ENCODE measurements around the gene CFAP74. TPM values are rescaled to one million over a fixed set of nuclear protein-coding genes. Genes with fewer than 3 reads are reported as not detected.

The CFAP74 gene
- total RNA-seq, 1 experiment from 2014 or later, result not detected

GRCh38 chr1:1907098-1907736 lies 96.4 kb downstream of the CFAP74 start:
- POLR2A ChIA-PET, result no interaction called here
- TF ChIP-seq, protein P1, sequence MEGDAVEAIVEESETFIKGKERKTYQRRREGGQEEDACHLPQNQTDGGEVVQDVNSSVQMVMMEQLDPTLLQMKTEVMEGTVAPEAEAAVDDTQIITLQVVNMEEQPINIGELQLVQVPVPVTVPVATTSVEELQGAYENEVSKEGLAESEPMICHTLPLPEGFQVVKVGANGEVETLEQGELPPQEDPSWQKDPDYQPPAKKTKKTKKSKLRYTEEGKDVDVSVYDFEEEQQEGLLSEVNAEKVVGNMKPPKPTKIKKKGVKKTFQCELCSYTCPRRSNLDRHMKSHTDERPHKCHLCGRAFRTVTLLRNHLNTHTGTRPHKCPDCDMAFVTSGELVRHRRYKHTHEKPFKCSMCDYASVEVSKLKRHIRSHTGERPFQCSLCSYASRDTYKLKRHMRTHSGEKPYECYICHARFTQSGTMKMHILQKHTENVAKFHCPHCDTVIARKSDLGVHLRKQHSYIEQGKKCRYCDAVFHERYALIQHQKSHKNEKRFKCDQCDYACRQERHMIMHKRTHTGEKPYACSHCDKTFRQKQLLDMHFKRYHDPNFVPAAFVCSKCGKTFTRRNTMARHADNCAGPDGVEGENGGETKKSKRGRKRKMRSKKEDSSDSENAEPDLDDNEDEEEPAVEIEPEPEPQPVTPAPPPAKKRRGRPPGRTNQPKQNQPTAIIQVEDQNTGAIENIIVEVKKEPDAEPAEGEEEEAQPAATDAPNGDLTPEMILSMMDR (IDR thresholded peaks at IDR 0.05; ENCODE audit: insufficient read depth in 1 of 2, low read depth in 1 of 2, low read length in 1 of 2, severe bottlenecking in 1 of 2, unreplicated experiment in 1 of 2), result no peak
- DNase-seq, result peak; percentile 62 to 70
- peaks cover 14% of the 10 kb centered on the region for H3K4me1 Mint-ChIP-seq (ENCODE audit: low read depth, unreplicated experiment)
- CTCF ChIA-PET, result interaction anchor here (1.8 kb wide), 1 partner anchor 118 kb away, joined by 16 read pairs; no protein-coding TSS in a partner anchor
- Histone ChIP-seq H3K27me3 (replicated peaks; ENCODE audit: control insufficient read depth, insufficient read depth, low read length) (no peaks in the 10 kb centered on the region), H3K4me1 (peaks cover 7% of the 10 kb centered on the region; the same call in 1 of the 2 replicates), H3K36me3 (ENCODE audit: control insufficient read depth, insufficient read depth, low read length) (no peaks in the 10 kb centered on the region), H3K4me3 (ENCODE audit: low read depth, low read length) (no peak overlapping the region), H3K9me3 (no peaks in the 10 kb centered on the region)
- H3K27ac Mint-ChIP-seq (ENCODE audit: unreplicated experiment), result peak overlapping the region; percentile 73
- no peaks in the 10 kb centered on the region for H3K27me3 Mint-ChIP-seq (ENCODE audit: insufficient read depth, unreplicated experiment)
- no peaks in the 10 kb centered on the region for H3K9me3 Mint-ChIP-seq (ENCODE audit: unreplicated experiment)
- BruUV-seq (replicated peaks), result no TSS peak
- intact Hi-C loops (cut with micrococcal nuclease; ENCODE audit: unreplicated experiment), result loop anchor here (2.0 to 5.0 kb wide), 2 partner anchors 65 to 118 kb away; no protein-coding TSS in a partner anchor
- H3K36me3 Mint-ChIP-seq (ENCODE audit: insufficient read depth, unreplicated experiment), result peaks cover 6% of the 10 kb centered on the region
- peak overlapping the region; percentile 33 for H3K4me3 Mint-ChIP-seq (ENCODE audit: unreplicated experiment)

DNA sequence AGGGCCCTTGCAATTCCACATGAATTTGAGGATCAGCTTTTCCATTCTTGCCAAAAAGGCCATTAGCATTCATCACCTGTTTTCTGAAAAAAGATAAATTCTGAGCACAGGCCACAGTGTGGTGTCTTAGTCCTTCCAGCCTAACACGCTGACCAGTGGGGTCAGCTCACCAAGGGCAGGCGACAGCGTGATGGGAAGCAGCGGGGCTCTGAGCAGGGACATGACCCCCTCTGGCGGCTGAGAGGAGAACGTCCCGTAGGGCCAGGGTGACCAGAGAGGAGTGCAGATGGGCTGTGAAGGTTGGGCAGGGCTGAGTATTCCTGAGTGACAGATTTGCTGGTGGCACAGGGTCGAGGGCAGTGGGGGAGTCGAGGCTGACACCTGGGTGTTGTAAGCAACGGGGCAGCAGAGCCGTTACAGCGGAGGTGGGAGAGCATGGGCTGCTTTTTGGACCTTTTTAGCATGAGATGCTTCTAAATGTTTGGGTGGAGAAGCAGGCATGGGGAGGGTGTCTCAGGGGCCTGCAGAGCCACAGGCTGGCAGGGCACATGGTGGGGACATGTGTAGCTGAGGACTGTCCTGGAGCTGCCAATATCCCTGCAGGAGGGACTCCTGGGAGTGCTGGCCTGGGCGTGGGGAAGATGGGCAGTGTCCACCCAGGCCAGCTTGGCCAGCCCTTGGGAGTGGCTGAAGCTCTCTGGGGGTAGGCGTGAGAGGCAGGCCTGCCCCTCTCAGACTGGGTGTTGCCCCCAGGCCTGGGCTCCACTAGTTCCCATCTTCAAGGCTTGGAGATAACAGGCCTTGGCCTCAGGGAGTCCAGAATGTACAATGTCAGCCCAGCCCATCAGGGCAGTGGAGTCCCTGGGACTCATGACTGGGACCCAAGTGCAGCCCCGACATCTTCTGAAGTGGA lies 97.1 kb downstream of the CFAP74 start:
- H3K4me3 ChIP-seq (ENCODE audit: low read depth, low read length), result no peak overlapping the region
- H3K9me3 Mint-ChIP-seq (ENCODE audit: unreplicated experiment), result no peaks in the 10 kb centered on the region
- TF ChIP-seq, protein P1 (IDR thresholded peaks at IDR 0.05; ENCODE audit: insufficient read depth in 1 of 2, low read depth in 1 of 2, low read length in 1 of 2, severe bottlenecking in 1 of 2, unreplicated experiment in 1 of 2), result peak; percentile 64 to 91
- no peaks in the 10 kb centered on the region for H3K27me3 ChIP-seq (replicated peaks; ENCODE audit: control insufficient read depth, insufficient read depth, low read length)
- CTCF ChIA-PET, result interaction anchor here (0.6 to 1.4 kb wide), 10 partner anchors 11 to 138 kb away, joined by 3 to 17 read pairs (median 4); no protein-coding TSS in a partner anchor
- BruUV-seq (replicated peaks), result no TSS peak
- peak overlapping the region; percentile 74 for H3K27ac Mint-ChIP-seq (ENCODE audit: unreplicated experiment)
- peak overlapping the region; percentile 56 for H3K4me3 Mint-ChIP-seq (ENCODE audit: unreplicated experiment)
- DNase-seq, result peak; percentile 82 to 89
- intact Hi-C loops (cut with micrococcal nuclease; ENCODE audit: unreplicated experiment), result loop anchor here (1.0 to 5.0 kb wide), 4 partner anchors 12 to 118 kb away; no protein-coding TSS in a partner anchor
- H3K36me3 Mint-ChIP-seq (ENCODE audit: insufficient read depth, unreplicated experiment), result peaks cover 6% of the 10 kb centered on the region
- POLR2A ChIA-PET, result interaction anchor here (0.6 kb wide), 1 partner anchor 48 kb away, joined by 7 read pairs; no protein-coding TSS in a partner anchor
- peaks cover 7% of the 10 kb centered on the region; the same call in 1 of the 2 replicates for H3K4me1 ChIP-seq
- H3K9me3 ChIP-seq, result no peaks in the 10 kb centered on the region
- H3K36me3 ChIP-seq (ENCODE audit: control insufficient read depth, insufficient read depth, low read length), result no peaks in the 10 kb centered on the region
- no peaks in the 10 kb centered on the region for H3K27me3 Mint-ChIP-seq (ENCODE audit: insufficient read depth, unreplicated experiment)
- H3K4me1 Mint-ChIP-seq (ENCODE audit: low read depth, unreplicated experiment), result peaks cover 14% of the 10 kb centered on the region

DNA sequence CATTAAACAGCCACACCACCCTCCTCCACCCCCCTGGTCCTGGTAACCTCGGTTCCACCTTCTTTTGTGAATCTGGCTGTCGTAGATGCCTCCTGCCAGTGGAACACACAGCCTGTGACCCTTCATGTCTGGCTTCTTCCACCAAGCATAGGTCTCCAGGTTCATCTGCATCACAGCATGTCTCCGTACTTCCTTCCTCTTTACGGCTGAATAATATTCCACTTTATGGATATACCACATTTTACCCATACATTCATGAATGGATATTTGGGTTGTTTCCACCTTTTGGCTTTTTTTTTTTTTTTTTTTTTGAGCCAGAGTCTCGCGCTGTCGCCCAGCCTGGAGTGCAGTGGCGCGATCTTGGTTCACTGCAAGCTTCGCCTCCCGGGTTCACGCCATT lies 100.4 kb downstream of the CFAP74 start:
- Histone ChIP-seq H3K9me3 (no peaks in the 10 kb centered on the region), H3K4me3 (ENCODE audit: low read depth, low read length) (no peak overlapping the region), H3K27me3 (replicated peaks; ENCODE audit: control insufficient read depth, insufficient read depth, low read length) (no peaks in the 10 kb centered on the region), H3K4me1 (peaks cover 5% of the 10 kb centered on the region; the same call in 1 of the 2 replicates), H3K36me3 (ENCODE audit: control insufficient read depth, insufficient read depth, low read length) (no peaks in the 10 kb centered on the region)
- intact Hi-C loops (cut with micrococcal nuclease; ENCODE audit: unreplicated experiment), result no loop called here
- no peak overlapping the region for H3K27ac Mint-ChIP-seq (ENCODE audit: unreplicated experiment)
- H3K4me1 Mint-ChIP-seq (ENCODE audit: low read depth, unreplicated experiment), result peaks cover 7% of the 10 kb centered on the region
- no peak overlapping the region for H3K4me3 Mint-ChIP-seq (ENCODE audit: unreplicated experiment)
- no peaks in the 10 kb centered on the region for H3K9me3 Mint-ChIP-seq (ENCODE audit: unreplicated experiment)
- BruUV-seq (replicated peaks), result no TSS peak
- TF ChIP-seq, protein P1 (IDR thresholded peaks at IDR 0.05; ENCODE audit: insufficient read depth in 1 of 2, low read depth in 1 of 2, low read length in 1 of 2, severe bottlenecking in 1 of 2, unreplicated experiment in 1 of 2), result no peak
- peaks cover 6% of the 10 kb centered on the region for H3K36me3 Mint-ChIP-seq (ENCODE audit: insufficient read depth, unreplicated experiment)
- ChIA-PET POLR2A (no interaction called here), CTCF (no interaction called here)
- DNase-seq, result no peak
- no peaks in the 10 kb centered on the region for H3K27me3 Mint-ChIP-seq (ENCODE audit: insufficient read depth, unreplicated experiment)

Measured in Caco-2 (cell line).